Measurements from ENCODE around the gene RGL2. TPM values are rescaled to one million over a fixed set of nuclear protein-coding genes. Genes with fewer than 3 reads are reported as not detected.
A peak's percentile ranks its signal among the peaks of the same experiment; 100 is the strongest.

The RGL2 gene
- total RNA-seq, 1 donor from 2014 or later: 117 TPM

DNA sequence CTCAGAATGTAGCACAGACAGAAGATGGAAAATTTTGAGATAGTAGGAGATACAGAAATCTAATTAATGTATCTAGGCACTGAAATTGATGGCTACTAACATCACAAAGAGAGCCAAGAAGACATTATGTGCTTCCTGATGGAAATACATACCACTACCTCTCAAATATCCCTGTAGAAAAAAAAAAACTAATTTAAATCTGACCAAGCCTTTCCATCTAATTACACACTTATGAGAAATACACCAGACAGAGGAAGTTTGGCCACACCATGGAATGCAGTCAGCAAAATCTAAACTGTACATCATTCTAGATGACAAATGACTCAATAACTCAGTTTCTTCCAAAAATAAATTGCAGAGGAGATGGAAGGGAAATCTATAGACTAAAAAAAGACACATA, 46.0 kb downstream of the RGL2 start:
- DNase-seq: no peak
- intact Hi-C loops (cut with DNase I): no loop called here
- H3K36me3 ChIP-seq: peaks cover 50% of the 10 kb centered on the region
- H3K4me1 ChIP-seq: peaks cover 26% of the 10 kb centered on the region
- TF ChIP-seq, protein P1, sequence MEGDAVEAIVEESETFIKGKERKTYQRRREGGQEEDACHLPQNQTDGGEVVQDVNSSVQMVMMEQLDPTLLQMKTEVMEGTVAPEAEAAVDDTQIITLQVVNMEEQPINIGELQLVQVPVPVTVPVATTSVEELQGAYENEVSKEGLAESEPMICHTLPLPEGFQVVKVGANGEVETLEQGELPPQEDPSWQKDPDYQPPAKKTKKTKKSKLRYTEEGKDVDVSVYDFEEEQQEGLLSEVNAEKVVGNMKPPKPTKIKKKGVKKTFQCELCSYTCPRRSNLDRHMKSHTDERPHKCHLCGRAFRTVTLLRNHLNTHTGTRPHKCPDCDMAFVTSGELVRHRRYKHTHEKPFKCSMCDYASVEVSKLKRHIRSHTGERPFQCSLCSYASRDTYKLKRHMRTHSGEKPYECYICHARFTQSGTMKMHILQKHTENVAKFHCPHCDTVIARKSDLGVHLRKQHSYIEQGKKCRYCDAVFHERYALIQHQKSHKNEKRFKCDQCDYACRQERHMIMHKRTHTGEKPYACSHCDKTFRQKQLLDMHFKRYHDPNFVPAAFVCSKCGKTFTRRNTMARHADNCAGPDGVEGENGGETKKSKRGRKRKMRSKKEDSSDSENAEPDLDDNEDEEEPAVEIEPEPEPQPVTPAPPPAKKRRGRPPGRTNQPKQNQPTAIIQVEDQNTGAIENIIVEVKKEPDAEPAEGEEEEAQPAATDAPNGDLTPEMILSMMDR (IDR thresholded peaks at IDR 0.05): no peak
- H3K27ac ChIP-seq: no peak overlapping the region
- no peak for ATAC-seq
- H3K4me3 ChIP-seq: no peak overlapping the region
- H3K27me3 ChIP-seq (ENCODE audit: low read depth): no peaks in the 10 kb centered on the region
- H3K9me3 ChIP-seq: no peaks in the 10 kb centered on the region

DNA sequence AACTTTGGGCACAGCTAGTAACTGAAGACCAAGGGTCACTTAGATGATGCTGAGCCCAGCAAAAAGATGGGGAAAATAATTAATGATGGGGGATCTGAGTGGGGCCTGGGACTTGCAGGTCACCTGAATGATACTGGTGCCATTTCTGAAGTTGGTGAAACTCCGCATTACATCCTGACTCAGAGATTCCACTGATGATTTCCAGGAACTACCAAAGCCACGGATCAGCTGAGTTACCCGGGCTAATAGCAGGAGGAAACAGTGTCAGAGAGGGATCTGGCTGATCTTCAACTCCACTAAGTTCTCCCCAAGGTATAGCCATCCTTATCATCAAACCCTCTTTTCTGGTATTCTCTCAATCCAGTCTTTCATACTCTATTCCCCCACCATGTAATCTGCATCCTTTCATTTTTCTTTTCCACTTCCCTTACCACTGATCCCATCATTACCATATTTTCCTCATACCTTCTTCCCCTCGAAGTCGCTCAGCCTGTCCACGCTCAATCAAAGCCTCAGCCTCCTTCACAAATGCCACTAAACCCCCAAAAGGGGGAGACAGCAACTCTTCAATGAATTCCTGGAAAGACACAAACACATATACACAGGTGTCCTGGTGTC, 47.2 kb downstream of the RGL2 start:
- TF ChIP-seq, protein P1 (IDR thresholded peaks at IDR 0.05): no peak
- no peaks in the 10 kb centered on the region for H3K27me3 ChIP-seq (ENCODE audit: low read depth)
- intact Hi-C loops (cut with DNase I): no loop called here
- ATAC-seq (no peak), DNase-seq (no peak)
- peaks cover 28% of the 10 kb centered on the region for H3K4me1 ChIP-seq
- no peaks in the 10 kb centered on the region for H3K9me3 ChIP-seq
- H3K27ac ChIP-seq: no peak overlapping the region
- H3K4me3 ChIP-seq: no peak overlapping the region
- H3K36me3 ChIP-seq: peaks cover 40% of the 10 kb centered on the region

DNA sequence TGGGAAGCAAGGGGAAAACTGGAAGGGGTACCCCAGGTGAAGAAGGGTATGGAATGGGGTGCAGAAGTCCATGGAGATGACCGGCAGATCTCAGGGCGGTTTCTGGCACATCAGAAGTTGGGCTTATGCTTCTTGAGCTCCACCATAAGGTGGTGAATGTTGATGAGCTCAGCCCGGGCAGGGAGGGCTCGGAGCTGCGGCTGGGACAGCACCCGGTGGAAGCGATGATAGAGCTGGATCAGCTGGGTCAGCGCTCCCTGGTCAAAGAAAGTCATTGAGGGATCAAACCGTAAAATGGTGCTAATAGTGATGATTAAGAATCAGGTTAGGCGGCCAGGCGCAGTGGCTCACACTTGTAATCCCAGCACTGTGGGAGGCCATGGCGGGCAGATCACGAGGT, 48.0 kb downstream of the RGL2 start:
- TF ChIP-seq, protein P1 (IDR thresholded peaks at IDR 0.05): no peak
- Histone ChIP-seq H3K27me3 (ENCODE audit: low read depth) (no peaks in the 10 kb centered on the region), H3K36me3 (peaks cover 37% of the 10 kb centered on the region), H3K27ac (peak overlapping the region; percentile 92), H3K4me3 (no peak overlapping the region), H3K9me3 (no peaks in the 10 kb centered on the region), H3K4me1 (peaks cover 28% of the 10 kb centered on the region)
- intact Hi-C loops (cut with DNase I): no loop called here
- ATAC-seq (no peak), DNase-seq (no peak)

DNA sequence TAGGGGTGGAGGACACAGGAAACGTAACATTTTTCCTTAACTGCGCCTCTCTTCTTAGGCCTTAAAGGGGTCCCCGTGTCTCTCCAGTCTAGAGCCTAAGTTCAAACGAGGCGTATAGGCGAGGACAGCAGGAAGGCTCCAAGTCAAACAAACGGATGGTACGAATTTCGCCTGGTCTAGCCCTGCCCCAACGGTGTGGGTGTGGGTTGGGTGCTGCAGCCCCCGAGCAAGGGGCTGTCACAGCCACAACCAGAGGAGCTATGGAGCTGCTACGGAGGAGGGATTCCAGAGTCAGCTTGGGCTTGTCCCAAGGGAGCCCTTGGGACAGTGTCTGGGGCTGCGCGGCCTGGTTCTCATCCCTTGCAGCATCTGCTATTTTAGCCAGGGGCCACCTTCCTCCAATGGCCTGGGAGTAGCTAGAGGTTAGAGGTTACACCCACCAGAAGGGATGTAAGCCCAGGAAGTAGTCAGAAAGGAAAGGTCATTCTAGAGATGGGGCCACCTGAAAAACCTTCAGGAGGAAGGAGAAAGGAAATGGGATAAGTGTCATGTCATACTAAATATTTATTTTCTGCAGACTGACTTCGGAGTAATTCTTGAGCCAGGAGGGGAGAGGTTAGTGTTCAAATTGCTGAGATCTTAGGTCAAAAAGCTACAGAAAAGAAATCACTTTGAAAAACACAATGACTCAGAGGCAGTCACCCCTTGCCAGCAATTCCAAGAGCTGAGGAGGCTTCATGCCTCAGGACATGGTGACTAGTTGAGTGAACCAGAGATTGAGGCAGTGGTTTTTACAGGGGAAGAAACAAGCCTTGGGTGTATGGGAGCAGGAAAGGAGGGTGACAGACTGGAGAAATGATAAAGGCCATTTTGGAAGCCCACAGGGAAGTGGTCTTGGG, 48.8 kb downstream of the RGL2 start:
- TF ChIP-seq, protein P1 (IDR thresholded peaks at IDR 0.05): no peak
- DNase-seq (no peak), ATAC-seq (no peak)
- Histone ChIP-seq H3K27me3 (ENCODE audit: low read depth) (no peaks in the 10 kb centered on the region), H3K4me3 (peak overlapping the region; percentile 69), H3K9me3 (no peaks in the 10 kb centered on the region), H3K36me3 (peaks cover 32% of the 10 kb centered on the region), H3K27ac (peak overlapping the region; percentile 92), H3K4me1 (peaks cover 28% of the 10 kb centered on the region)
- intact Hi-C loops (cut with DNase I): no loop called here

DNA sequence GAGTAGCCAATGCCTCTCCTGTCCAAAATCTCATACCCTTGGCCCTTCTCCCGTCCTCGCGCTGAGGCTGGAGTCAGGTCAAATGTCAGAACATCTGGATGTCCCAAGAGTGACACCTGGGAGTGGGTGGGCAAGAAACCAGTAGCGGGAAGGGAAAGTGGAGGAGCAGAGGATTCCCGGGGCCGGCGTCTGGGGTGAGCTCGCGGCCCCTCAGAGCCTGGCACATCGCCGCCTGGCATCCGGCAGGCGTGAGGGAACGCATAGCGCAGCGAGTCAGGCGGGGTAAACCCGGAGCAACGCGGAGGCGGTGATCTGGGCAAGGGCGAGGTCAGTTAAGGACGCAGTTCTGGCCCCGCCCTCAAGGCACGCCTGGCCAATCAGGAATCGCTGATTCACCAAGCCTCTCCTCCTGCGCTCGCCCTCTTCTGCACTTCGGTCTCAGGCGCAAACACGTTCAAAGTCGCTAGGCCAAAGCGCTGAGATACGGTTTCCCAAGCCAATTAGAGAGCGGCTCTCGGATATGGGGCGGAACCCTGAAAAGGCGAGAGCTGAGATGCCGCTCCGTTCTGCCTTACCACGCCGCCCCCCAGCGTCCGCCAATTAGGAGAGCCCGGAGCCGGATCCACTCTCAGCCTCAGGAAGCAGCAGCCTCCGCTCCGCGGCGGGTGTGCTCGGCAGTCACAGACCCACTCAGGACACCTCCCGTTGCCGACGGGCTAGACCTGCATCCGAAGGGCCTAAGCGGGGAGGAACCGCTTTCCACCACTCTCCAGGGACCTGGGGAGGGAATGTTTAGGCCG, 49.6 kb downstream of the RGL2 start:
- H3K4me3 ChIP-seq: peak overlapping the region; percentile 69
- TF ChIP-seq, protein P1 (IDR thresholded peaks at IDR 0.05): peak; percentile 28
- H3K36me3 ChIP-seq: peaks cover 23% of the 10 kb centered on the region
- H3K9me3 ChIP-seq: no peaks in the 10 kb centered on the region
- peak overlapping the region; percentile 92 for H3K27ac ChIP-seq
- peak; percentile 99 for DNase-seq
- ATAC-seq: peak; percentile 98
- H3K4me1 ChIP-seq: peaks cover 28% of the 10 kb centered on the region
- no peaks in the 10 kb centered on the region for H3K27me3 ChIP-seq (ENCODE audit: low read depth)
- intact Hi-C loops (cut with DNase I): no loop called here
